NCI-H345 (cell line): ENCODE results near the gene SGTA.
"Not testable (repeated sequence)": the region's sequence is repeated elsewhere in the genome, so short reads cannot be mapped to it uniquely, and the experiment has no call there.

ENCODE experiments used
- DNase-seq: peaks from one replicate; lab custom pipeline; 2025; lab: John Stamatoyannopoulos, UW

The SGTA gene

GRCh38 chr19:2726904-2727639 is 56.0 kb downstream of the SGTA start:
- no peak for DNase-seq

- no peak for DNase-seq
These were observed 56.8 kb downstream of the SGTA start for GRCh38 chr19:2726160-2726855.

GRCh38 chr19:2724148-2724557 is 58.9 kb downstream of the SGTA start:
- DNase-seq, result no peak

GRCh38 chr19:2723747-2724146 is 59.3 kb downstream of the SGTA start:
- DNase-seq, result no peak

- no peak for DNase-seq
These were observed 59.7 kb downstream of the SGTA start for GRCh38 chr19:2723345-2723715.

- DNase-seq, result no peak
These were observed 60.3 kb downstream of the SGTA start for GRCh38 chr19:2722541-2723344.

- no peak for DNase-seq
These were observed 61.2 kb downstream of the SGTA start for GRCh38 chr19:2721570-2722540.

- DNase-seq, result peak; percentile 12
These were observed 62.1 kb downstream of the SGTA start, which contains the start of gene DIRAS1 for GRCh38 chr19:2720777-2721569. Gene DIRAS1, minus strand, starts transcription at chr19:2721372. Its CDS starts 3,566 bp downstream, at chr19:2717806.

GRCh38 chr19:2719920-2720776 is 62.9 kb downstream of the SGTA start:
- no peak for DNase-seq

GRCh38 chr19:2719232-2719735 is 63.8 kb downstream of the SGTA start:
- DNase-seq, result no peak

- no peak for DNase-seq
These were observed 65.2 kb downstream of the SGTA start for GRCh38 chr19:2717638-2718541.

- DNase-seq, result no peak
These were observed 66.1 kb downstream of the SGTA start for GRCh38 chr19:2716722-2717637.

GRCh38 chr19:2716275-2716650 is 66.8 kb downstream of the SGTA start:
- DNase-seq, result no peak

GRCh38 chr19:2715470-2716274 is 67.4 kb downstream of the SGTA start:
- DNase-seq, result no peak

GRCh38 chr19:2714531-2715269 is 68.4 kb downstream of the SGTA start:
- no peak for DNase-seq

- DNase-seq, result not testable (repeated sequence)
These were observed 69.0 kb downstream of the SGTA start for GRCh38 chr19:2714102-2714501.
